Mucosa of descending colon (tissue), 3 donors: ENCODE measurements around the gene GGT1. TPM values are rescaled to one million over a fixed set of nuclear protein-coding genes. Genes with fewer than 3 reads are reported as not detected.
"Not testable (repeated sequence)": the region's sequence is repeated elsewhere in the genome, so short reads cannot be mapped to it uniquely, and the experiment has no call there.

ENCODE experiments used
- ATAC-seq: fragments of 200-7000 bp; cut with Tn5 transposase; one replicate; pipeline ENCODE4 v1.9.1; 2020; ENCODE audit warnings: mild to moderate bottlenecking, moderate library complexity
- DNase-seq, 3 donors: peaks; one replicate each; pipeline ENCODE4 v3.0.0-alpha.2; 2020
- H3K36me3 ChIP-seq: fragments of 200-600 bp; one replicate; pipeline ENCODE4 v1.8.0; 2021; ENCODE audit warnings: low read depth, mild to moderate bottlenecking
- H3K4me1 ChIP-seq: fragments of 200-600 bp; one replicate; pipeline ENCODE4 v1.8.0; 2021; ENCODE audit warnings: low read depth, mild to moderate bottlenecking
- H3K4me3 ChIP-seq: fragments of 200-600 bp; one replicate; pipeline ENCODE4 v1.8.0; 2021; ENCODE audit warnings: mild to moderate bottlenecking
- H3K9me3 ChIP-seq: fragments of 200-600 bp; one replicate; pipeline ENCODE4 v1.8.0; 2021; ENCODE audit warnings: mild to moderate bottlenecking
- CTCF ChIP-seq: fragments of 200-600 bp; IDR thresholded peaks from one replicate; pipeline ENCODE4 v1.8.0; 2022; ENCODE audit warnings: antibody characterized with exemption, mild to moderate bottlenecking
- intact Hi-C, 2 donors: fragments of 100-400 bp; cut with DNase I in 1 of 2; cut with micrococcal nuclease in 1 of 2; formaldehyde crosslinking; loops; one replicate each; pipeline versions ENCODE4 v1.11.0 to v1.11.1; 2022; cut with DNase I, micrococcal nuclease
- total RNA-seq, 3 donors: library from RNA; stranded (reverse); fragmentation: NEBNext Ultra II Directional in 2 of 3; extraction: Animal tissue kit (Norgen Biotek cat#: 25700) in 2 of 3; gene quantifications; one replicate each; pipeline versions ENCODE4 v1.2.1 to v1.2.4, GENCODE V29; 2021 to 2023
- donor health status: DM: no; HTN: no; CAD: no; lungs with moderate emphysema.
- donor health status: DM: no; HTN: no; CAD: no.
- donor health status: DM: no; HTN: yes; CAD: no.

Gene GGT1
- total RNA-seq, 3 donors from 2014 or later: 10.9 to 124 (median 57.2) TPM

- Histone ChIP-seq H3K9me3 (no peaks in the 10 kb centered on the region), H3K4me1 (peaks cover 5% of the 10 kb centered on the region), H3K36me3 (no peaks in the 10 kb centered on the region), H3K4me3 (no peak overlapping the region)
- intact Hi-C loops: no loop called here
- no peak for TF ChIP-seq CTCF
- ATAC-seq: no peak
- no peak for DNase-seq
These were observed 13.4 kb upstream of the GGT1 start for GRCh38 chr22:24589518-24590030.

GRCh38 chr22:24590596-24591173 is 12.3 kb upstream of the GGT1 start:
- Histone ChIP-seq H3K4me3 (no peak overlapping the region), H3K4me1 (peaks cover 5% of the 10 kb centered on the region), H3K9me3 (no peaks in the 10 kb centered on the region), H3K36me3 (no peaks in the 10 kb centered on the region)
- DNase-seq (no peak), ATAC-seq (no peak)
- TF ChIP-seq CTCF: no peak
- intact Hi-C loops: no loop called here

GRCh38 chr22:24591286-24591830 is 11.6 kb upstream of the GGT1 start:
- Histone ChIP-seq H3K36me3 (no peaks in the 10 kb centered on the region), H3K4me1 (peaks cover 5% of the 10 kb centered on the region), H3K9me3 (no peaks in the 10 kb centered on the region), H3K4me3 (no peak overlapping the region)
- DNase-seq (no peak), ATAC-seq (no peak)
- intact Hi-C loops: no loop called here
- no peak for TF ChIP-seq CTCF

GRCh38 chr22:24592058-24592850 is 10.7 kb upstream of the GGT1 start:
- no peak for TF ChIP-seq CTCF
- peak; percentile 1 for ATAC-seq
- Histone ChIP-seq H3K4me1 (peaks cover 5% of the 10 kb centered on the region), H3K9me3 (no peaks in the 10 kb centered on the region), H3K36me3 (no peaks in the 10 kb centered on the region), H3K4me3 (peak overlapping the region; percentile 44)
- intact Hi-C loops: no loop called here
- peak in 2 of 3 donors; percentile 55 to 67 for DNase-seq

- DNase-seq (peak; percentile 90 to 95 (median 91)), ATAC-seq (peak; percentile 92)
- no peak for TF ChIP-seq CTCF
- Histone ChIP-seq H3K9me3 (no peaks in the 10 kb centered on the region), H3K4me3 (peak within 1 kb of the TSS; percentile 44), H3K4me1 (peaks cover 5% of the 10 kb centered on the region), H3K36me3 (no peaks in the 10 kb centered on the region)
- intact Hi-C loops: no loop called here
These were observed 10.0 kb upstream of the GGT1 start, which contains the start of gene LRRC75B for GRCh38 chr22:24592851-24593558. TSS of gene LRRC75B (minus strand) at chr22:24593073. CDS start at chr22:24593039, 34 bp downstream.

- H3K9me3 ChIP-seq, intact Hi-C loops, H3K4me1 ChIP-seq, H3K36me3 ChIP-seq, H3K4me3 ChIP-seq, ATAC-seq, DNase-seq: not testable (repeated sequence)
These were observed 9.5 kb upstream of the GGT1 start for GRCh38 chr22:24593559-24593835.
